IPS-11a (cell line): ENCODE data around the gene KRTAP12-1.
"Not testable (repeated sequence)": the region's sequence is repeated elsewhere in the genome, so short reads cannot be mapped to it uniquely, and the experiment has no call there.

Experiments used
- H3K4me3 ChIP-seq: one replicate; pipeline ENCODE4 v1.5.1; 2013; ENCODE audit warnings: low read depth, low read length, control low read depth

KRTAP12-1 gene

GRCh38 chr21:44648557-44649311, 33.2 kb downstream of the KRTAP12-1 start:
- H3K4me3 ChIP-seq = no peak overlapping the region

GRCh38 chr21:44647222-44647552, 34.8 kb downstream of the KRTAP12-1 start:
- H3K4me3 ChIP-seq = no peak overlapping the region

GRCh38 chr21:44646366-44647221, 35.4 kb downstream of the KRTAP12-1 start, which contains the start of gene KRTAP10-11:
Gene KRTAP10-11, plus strand, starts transcription at chr21:44646414. Its CDS starts 45 bp downstream, at chr21:44646459.
- H3K4me3 ChIP-seq = not testable (repeated sequence)

GRCh38 chr21:44644878-44645277, 37.1 kb downstream of the KRTAP12-1 start:
- no peak overlapping the region for H3K4me3 ChIP-seq

- no peak overlapping the region for H3K4me3 ChIP-seq
Measured at GRCh38 chr21:44643741-44644310, 38.1 kb downstream of the KRTAP12-1 start.

GRCh38 chr21:44640761-44641160, 41.2 kb downstream of the KRTAP12-1 start:
- H3K4me3 ChIP-seq = no peak overlapping the region

GRCh38 chr21:44639331-44639655, 42.7 kb downstream of the KRTAP12-1 start:
- no peak overlapping the region for H3K4me3 ChIP-seq

- not testable (repeated sequence) for H3K4me3 ChIP-seq
Measured at GRCh38 chr21:44638506-44639330, 43.2 kb downstream of the KRTAP12-1 start.

- not testable (repeated sequence) for H3K4me3 ChIP-seq
Measured at GRCh38 chr21:44637851-44638348, 44.1 kb downstream of the KRTAP12-1 start.

GRCh38 chr21:44637018-44637850, 44.7 kb downstream of the KRTAP12-1 start, which contains the start of gene KRTAP10-10:
Gene KRTAP10-10, plus strand, starts transcription at chr21:44637356. Its CDS starts 62 bp downstream, at chr21:44637418.
- no peak within 1 kb of the TSS for H3K4me3 ChIP-seq

GRCh38 chr21:44636209-44637017, 45.5 kb downstream of the KRTAP12-1 start:
- H3K4me3 ChIP-seq = no peak overlapping the region

- H3K4me3 ChIP-seq = no peak overlapping the region
Measured at GRCh38 chr21:44632067-44632466, 49.9 kb downstream of the KRTAP12-1 start.
